Activated CD4-positive, alpha-beta T cell treated with anti-CD3 and anti-CD28 coated beads, Interleukin-2, amount 50 U/mL, for 1 hour (primary cell): ENCODE data around the gene SPEF1.

ENCODE experiments used
- DNase-seq: peaks from one replicate; pipeline ENCODE4 v3.0.0-alpha.2; 2020

The SPEF1 gene

DNA sequence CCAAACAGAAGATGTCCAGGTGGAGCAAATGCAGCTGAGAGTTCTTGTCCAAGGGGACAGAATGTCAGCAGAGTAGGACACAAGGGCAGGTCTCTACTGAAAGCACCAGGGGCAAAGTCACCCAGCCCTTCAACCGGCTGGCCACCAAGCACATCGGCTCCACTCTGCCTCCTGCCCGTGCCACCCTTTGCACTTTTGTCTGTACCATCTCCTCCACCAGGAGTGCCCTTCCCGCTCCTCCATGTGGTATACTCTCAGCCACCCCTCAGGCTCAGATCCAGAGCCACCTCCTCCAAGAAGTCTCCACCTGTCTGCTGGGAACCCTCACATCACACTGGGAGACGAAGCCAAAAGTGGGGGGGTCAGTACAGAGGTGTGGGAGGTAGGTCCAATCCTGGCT lies 52.9 kb downstream of the SPEF1 start:
- DNase-seq: no peak
